Esophagus squamous epithelium (tissue), 4 donors: ENCODE measurements around the gene FRMPD4.

Experiments used
- POLR2A ChIP-seq, 4 donors: fragments of 450-650 bp; IDR thresholded peaks; one replicate each; pipeline ENCODE4 v1.6.1; 2017; ENCODE audit warnings: antibody characterized with exemption in 4 of 4, mild to moderate bottlenecking in 4 of 4, moderate library complexity in 3 of 4
- TF ChIP-seq, protein P1 (sequence below), 6 experiments: fragments of 450-650 bp in 4 of 6; fragments of 200-600 bp in 2 of 6; sonication (generic) in 2 of 6; IDR thresholded peaks; one replicate each; pipeline ENCODE4 v1.5.1; 2016 to 2019; ENCODE audit warnings: antibody characterized with exemption in 6 of 6, mild to moderate bottlenecking in 4 of 6, moderate library complexity in 4 of 6

- TF ChIP-seq, protein P1, sequence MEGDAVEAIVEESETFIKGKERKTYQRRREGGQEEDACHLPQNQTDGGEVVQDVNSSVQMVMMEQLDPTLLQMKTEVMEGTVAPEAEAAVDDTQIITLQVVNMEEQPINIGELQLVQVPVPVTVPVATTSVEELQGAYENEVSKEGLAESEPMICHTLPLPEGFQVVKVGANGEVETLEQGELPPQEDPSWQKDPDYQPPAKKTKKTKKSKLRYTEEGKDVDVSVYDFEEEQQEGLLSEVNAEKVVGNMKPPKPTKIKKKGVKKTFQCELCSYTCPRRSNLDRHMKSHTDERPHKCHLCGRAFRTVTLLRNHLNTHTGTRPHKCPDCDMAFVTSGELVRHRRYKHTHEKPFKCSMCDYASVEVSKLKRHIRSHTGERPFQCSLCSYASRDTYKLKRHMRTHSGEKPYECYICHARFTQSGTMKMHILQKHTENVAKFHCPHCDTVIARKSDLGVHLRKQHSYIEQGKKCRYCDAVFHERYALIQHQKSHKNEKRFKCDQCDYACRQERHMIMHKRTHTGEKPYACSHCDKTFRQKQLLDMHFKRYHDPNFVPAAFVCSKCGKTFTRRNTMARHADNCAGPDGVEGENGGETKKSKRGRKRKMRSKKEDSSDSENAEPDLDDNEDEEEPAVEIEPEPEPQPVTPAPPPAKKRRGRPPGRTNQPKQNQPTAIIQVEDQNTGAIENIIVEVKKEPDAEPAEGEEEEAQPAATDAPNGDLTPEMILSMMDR (IDR thresholded peaks at IDR 0.05) = no peak
- TF ChIP-seq POLR2A (IDR thresholded peaks at IDR 0.05) = no peak
Measured at GRCh38 chrX:12210196-12210815, 72.0 kb downstream of the FRMPD4 start.
